Cerebellar cortex (tissue), 1 donor: ENCODE data around the gene LHX3.

ENCODE experiments used
- DNase-seq: peaks from one replicate; pipeline ENCODE4 v3.0.0-alpha.2; 2015; ENCODE audit warnings: low spot score

The LHX3 gene

DNA sequence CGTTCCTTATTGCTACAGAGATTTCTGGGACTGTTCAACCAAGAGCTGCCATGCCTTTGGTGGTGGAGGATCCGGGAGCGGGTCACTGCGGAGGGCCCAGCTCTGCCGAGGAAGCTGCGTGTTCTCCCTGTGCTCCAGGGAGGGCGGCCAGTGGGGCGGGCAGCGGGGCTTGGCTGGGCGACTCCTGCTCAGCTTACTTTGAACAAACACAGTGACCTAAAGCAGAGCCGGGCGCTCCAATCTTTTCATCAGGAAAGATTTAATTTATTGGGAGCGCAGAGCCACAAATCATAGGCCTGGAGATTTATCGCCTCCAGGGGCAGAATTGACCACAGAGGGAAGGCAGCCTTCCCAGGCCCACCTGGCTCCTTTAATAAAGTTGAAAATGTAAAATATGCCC, 27.7 kb downstream of the LHX3 start:
- no peak for DNase-seq

- DNase-seq, result no peak
These were observed 29.2 kb downstream of the LHX3 start for GRCh38 chr9:136175616-136176197.

DNA sequence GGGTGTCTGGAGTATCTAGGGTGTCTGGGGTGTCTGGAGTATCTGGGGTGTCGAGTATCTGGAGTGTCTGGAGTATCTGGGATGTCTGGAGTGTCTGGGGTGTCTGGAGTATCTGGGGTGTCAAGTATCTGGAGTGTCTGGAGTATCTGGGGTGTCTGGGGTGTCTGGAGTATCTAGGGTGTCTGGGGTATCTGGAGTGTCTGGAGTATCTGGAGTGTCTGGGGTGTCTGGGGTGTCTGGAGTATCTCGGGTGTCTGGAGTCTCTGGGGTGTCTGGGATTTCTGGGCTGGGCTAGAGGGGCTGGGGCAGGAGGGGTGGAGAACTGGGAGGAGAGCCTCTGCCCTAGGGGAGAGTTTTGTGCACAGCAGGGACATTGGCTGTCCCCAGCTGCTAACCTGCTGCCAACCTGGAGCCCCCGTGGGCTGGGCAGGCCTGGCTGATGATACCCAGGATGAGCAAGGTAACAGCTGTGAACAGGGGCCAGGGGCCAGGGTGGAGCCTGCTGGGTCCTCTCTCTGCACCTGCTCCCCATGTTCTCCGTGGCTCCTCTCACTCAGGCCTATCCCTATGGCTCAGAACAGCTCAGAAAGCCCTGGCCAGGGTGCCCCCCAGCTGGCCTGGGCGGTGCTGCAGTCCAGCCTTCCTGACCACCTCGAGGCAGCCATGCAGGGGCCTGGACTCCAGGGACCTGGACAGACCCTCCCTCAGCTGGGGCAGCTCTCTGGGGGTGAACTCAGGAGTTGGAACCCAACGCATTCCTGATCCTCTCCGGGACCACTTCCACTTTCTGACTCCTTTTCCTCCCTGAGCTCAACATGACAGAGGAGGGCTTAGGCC, 29.9 kb downstream of the LHX3 start:
- no peak for DNase-seq

GRCh38 chr9:136173648-136174290, 31.2 kb downstream of the LHX3 start:
- no peak for DNase-seq

GRCh38 chr9:136172412-136173079, 32.4 kb downstream of the LHX3 start:
- DNase-seq, result no peak

- DNase-seq, result no peak
These were observed 33.0 kb downstream of the LHX3 start for GRCh38 chr9:136171801-136172411.

- DNase-seq, result no peak
These were observed 33.7 kb downstream of the LHX3 start for GRCh38 chr9:136171009-136171800.

DNA sequence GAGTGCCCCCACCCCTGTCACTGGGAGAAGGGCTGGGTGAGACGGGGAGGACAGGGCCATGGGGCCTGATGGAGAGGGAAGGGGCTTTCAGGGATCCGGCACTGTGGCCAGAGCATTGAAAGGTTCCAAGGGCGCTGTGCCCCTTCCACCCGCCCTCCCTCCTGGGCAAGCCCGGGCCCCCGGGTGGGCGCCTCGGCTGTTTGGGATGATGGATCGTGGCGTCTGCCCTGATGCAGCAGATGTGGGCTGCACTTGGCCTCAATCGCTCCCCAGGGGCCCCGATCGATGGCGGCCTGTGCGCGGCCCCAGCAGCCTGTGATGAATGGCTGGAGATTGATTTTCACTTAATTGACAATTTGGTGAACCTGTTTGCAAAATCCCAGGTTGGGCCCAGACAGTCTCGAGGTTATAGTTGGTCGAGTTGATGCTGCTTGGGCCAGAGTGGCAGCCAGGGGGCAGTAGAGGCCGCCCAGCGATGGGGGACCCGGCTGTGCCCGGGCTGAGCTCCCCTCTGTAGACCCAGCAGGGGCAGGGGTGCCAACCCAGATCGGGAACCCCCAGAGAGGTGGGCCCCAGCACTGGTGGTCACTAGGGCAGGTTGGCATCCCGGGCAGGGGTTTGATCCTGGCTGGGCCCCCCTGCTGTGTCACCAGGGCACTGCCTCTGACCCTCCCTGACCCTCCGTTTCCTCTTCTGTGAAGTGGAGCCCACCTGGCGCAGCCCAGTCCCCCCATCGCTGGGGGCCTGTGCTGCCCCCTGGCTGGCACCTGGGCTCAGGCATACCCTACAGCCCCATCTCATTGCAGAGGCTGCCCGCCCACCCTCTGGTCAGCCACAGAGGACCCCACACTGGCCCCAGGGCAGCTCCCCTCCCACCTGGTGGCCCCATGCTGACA, 34.7 kb downstream of the LHX3 start:
- peak; percentile 30 for DNase-seq

GRCh38 chr9:136169495-136169894, 35.4 kb downstream of the LHX3 start:
- DNase-seq, result no peak

- DNase-seq, result no peak
These were observed 41.6 kb downstream of the LHX3 start for GRCh38 chr9:136163248-136163850.

DNA sequence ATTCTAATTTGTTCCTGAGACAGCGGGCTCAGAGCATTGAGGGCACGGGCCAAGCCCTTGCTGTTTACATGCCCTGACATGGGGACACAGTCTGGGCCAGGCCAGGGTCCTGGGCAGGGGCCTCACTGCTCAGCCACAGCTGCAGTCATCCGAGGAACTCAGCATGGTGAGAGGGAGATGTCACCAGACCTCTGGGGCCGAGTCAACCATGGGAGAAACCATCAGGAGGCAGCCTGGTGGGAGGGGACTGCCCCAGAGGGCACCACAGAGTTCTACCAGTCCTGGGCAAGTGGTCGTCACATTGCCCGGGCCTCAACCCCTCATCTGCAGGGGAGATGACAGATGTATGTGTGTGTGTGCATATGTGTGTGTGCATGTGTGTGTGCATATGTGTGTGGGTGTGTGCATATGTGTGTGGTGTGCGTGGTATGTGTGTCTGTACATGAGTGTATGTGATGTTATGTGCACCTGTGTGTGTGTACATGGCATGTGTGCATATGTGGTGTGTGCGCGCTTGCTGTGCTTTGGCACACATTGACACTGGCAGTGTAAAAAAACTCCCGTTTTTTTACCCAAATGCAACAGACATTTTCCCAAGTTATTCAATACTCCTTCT, 43.8 kb downstream of the LHX3 start:
- no peak for DNase-seq

GRCh38 chr9:136160381-136160841, 44.5 kb downstream of the LHX3 start:
- no peak for DNase-seq

DNA sequence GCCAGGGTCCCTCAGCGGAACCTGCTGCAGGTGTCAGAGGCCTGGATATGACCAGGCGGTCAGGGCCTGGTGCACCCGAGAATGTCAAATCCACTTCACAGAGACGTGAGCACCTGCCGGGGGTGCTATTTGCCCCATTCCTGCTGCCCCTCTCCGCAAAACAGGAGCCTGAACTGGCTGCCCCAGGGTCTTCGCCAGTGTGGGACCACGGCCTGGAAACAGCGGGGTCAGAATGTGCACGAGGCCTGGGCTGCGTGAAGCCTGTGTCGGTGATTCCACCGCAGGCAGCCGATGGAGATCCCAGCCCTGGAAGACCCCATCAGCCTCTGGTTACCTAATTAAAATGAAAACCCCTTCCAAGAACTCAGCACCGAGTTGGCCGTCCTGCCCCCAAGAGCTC, 45.1 kb downstream of the LHX3 start:
- no peak for DNase-seq

DNA sequence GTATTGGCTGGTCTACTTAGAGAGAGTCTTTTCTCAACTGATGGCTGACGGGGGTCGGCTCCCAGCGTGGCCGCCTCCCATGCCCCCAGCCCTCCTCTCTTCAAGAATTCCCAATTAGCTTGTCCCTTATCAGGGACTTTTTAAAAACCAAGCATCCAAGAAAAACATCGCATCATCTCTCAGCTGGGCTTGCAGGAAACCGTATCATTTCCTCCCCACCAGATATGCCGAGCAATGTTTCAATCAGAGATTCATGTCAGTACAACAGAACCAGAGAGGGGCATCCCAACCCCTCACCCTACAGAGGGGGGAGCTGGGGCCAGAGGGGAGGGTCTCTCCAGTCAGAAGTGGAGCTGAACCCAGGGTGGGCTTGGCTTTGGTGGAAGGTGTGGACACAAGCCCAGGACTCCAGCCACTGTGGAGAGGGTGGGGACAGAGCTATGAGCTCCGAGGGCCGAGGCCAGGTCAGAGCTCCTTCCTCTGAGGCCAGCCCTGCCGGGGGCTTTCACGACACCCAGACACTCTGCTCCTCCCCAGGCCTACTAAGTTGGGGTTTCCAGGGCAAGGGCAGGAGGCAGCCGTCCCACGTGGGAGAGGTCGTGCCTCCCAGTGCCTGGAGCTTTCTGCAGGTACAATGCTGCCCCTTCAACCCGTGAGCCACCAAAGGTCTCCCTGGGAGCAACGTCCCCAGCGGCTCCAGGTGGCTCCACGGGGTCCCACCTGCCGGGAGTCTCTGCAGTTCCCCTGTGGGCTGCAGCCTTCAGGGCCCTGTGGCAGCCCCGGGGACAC, 47.3 kb downstream of the LHX3 start:
- DNase-seq, result no peak

GRCh38 chr9:136156209-136157120, 48.5 kb downstream of the LHX3 start:
- DNase-seq, result no peak

- no peak for DNase-seq
These were observed 49.4 kb downstream of the LHX3 start for GRCh38 chr9:136155576-136155975.

- DNase-seq, result no peak
These were observed 50.0 kb downstream of the LHX3 start for GRCh38 chr9:136154943-136155342.
